Medulla oblongata (tissue), 1 donor: ENCODE data around the gene BRIX1.
"Not testable (repeated sequence)": the region's sequence is repeated elsewhere in the genome, so short reads cannot be mapped to it uniquely, and the experiment has no call there.

ENCODE experiments used
- DNase-seq: peaks from one replicate; pipeline ENCODE4 v3.0.0-alpha.2; 2015; ENCODE audit errors: extremely low spot score

The BRIX1 gene

DNA sequence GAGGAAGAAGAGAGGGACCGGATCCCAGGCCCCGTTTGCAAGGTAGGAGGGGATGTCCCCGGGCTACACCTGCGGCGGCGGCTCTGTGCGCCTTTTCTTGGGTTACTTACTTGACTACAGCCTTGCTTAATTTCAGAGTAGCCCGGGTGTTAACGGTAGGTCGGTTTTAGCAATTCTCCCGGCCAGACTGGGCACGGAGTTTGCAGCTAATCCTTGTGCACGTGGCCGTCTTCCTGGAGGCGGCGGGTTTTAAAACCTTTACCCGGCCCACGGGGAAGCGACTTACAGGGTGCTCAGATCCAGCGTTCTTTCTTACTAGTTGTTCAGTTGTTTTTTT is 313 bp downstream of the BRIX1 start:
- no peak for DNase-seq

DNA sequence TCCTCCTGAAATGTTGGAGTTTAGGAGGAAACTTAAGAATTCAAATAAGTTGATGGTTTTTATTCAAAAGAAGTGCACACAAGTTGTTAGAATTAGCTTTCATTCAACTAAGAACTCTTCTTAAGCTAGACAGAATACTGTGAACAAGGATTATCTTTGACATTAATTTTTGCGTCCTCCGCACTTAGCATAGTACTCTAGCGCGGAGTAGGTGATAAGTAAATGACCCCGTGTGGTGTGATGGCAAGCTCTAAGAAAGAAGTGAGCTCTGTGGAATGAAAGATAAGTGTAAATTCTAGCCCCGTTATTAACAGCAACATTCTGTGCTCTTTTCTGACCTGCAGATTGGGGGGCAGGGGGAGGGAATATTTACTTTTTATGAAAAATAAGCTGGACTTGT is 1.0 kb downstream of the BRIX1 start:
- no peak for DNase-seq

DNA sequence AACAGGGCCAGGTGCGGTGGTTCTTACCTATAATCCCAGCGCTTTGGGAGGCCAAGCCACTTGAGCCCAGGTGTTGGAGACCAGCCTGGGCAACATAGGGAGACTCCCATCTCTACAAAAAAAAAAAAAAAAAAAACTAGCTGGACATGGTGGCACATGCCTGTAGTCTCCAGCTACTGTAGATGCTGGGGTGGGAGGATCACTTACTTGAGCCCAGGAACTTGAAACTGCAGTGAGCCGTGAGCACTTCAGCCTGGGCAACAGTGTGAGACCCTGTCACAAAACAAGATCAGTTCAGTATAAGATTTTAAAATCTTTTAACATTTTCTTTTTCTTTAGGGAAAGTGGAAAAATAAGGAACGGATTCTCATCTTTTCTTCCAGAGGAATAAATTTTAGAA is 2.5 kb downstream of the BRIX1 start:
- DNase-seq, result no peak

DNA sequence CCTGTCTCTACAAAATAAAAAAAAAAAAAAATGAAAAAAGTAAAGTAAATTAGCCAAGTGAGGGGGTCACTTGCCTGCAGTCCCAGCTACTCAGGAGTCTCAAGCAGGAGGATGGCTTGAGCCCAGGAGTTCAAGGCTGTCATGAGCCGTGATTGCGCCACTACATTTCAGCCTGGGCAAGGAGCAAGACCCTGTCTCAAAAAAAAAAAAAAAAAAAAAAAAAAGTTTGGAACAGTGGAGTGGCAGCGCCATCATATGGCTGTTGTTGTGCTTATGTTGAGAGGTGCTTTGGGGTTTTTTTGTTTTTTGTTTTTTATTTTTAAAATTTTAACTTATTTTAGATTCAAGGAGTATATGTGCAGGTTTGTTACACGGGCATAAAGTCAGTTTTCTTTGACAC is 3.6 kb downstream of the BRIX1 start:
- DNase-seq, result no peak

DNA sequence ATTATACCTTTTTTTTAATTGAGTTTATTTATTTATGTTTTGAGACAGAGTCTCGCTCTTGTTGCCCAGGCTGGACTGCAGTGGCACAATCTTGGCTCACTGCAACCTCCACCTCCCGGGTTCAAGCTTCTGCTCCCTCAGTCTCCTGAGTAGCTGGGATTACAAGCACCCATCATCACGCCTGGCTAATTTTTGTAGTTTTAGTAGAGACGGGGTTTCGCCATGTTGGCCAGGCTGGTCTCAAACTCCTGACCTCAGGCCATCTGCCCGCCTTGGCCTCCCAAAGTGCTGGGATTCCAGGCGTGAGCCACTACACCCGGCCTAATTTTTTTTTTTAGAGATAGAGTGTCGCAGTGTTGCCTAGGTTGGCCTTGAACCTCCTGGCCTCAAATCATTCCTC is 7.7 kb downstream of the BRIX1 start:
- not testable (repeated sequence) for DNase-seq

DNA sequence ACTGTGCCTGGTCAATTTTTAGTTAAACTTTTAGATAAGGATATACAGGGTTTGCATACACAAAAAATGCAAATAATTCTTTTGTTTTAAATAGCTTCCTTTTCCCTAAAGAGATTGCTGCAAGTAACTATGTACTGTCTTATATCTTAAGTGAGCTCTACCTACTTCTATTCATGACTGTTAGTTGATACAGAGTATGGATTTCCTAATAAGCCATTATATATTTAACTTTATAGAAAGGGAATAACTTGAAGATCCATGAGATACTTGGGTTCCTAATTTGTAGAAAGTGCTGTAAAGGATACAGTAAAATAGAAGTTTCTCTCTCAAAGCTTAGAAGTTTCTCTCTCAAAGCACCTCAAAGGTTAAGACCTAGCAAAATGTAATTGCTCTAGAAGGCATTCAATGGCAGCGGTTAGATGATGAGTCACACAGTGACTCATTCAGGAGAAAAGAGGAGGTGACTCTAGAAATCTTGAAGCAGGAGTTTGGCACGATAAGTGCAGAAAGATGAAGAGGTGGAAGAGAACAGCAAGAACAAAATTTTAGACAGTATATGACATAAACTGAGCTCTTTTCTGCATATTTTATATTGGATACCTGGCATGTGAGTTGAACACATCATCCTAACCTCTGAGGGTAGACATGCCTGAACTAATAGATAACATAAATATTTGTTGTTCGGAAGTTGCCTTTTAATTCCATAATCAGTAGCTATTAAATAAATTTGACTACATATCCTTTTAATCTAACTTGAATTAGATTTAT is 8.4 kb downstream of the BRIX1 start:
- no peak for DNase-seq

DNA sequence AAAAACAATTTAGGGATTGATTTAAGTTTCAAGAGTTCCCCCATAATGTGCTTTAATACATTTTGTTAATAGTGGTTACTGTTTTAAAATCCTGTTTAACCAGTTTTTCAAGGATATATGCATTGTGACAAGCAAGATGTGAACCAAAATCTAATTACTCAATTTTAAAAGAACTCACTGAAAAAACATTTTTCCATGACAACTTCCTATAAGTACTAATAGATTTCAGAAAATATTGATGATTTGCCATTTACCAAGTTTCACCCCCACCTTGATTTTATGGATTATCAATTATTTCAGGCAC is 8.9 kb downstream of the BRIX1 start:
- no peak for DNase-seq

DNA sequence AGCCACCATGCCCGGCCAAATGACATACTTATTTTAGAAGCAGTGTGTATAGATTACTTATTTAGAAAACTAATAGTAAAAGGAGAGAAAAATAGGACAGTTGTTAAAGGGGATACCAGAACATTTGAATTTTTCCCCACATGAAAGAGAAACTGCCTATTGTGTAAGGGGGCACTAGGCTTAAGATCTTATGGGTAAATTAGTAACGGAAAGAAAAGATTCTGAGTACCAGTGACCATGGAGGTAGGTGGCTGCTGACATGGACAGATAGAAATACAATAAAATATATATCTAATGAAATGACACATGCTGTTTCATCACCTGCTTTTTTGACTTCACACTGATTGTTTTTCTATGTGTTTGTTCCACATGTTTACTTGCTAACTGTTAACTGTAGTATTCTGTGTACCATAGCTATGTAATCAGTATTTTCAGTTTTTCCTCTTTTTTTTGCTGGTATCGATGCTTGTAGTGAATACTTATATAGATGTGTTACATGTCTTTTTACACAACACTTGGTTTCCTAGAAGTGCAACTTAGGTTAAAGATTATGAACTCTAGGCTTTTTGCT is 10.9 kb downstream of the BRIX1 start:
- no peak for DNase-seq

DNA sequence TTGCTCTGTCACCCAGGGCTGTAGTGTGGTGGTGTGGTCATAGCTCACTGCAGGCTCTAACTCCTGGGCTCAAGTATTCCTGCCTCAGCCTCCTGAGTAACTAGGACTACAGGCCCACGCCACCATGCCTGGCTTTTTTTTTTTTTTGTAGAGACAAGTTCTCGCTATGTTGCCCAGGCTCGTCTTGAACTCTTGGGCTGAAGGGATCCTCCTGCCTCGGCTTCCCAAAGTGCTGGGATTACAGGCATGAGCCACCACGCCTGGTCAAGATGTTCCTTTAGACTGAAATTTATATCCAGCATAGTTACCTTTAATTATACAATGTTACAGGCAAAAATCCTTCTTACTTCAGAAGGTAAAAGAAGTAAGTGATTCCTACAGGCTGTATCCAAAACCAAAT is 12.3 kb downstream of the BRIX1 start:
- DNase-seq, result no peak

DNA sequence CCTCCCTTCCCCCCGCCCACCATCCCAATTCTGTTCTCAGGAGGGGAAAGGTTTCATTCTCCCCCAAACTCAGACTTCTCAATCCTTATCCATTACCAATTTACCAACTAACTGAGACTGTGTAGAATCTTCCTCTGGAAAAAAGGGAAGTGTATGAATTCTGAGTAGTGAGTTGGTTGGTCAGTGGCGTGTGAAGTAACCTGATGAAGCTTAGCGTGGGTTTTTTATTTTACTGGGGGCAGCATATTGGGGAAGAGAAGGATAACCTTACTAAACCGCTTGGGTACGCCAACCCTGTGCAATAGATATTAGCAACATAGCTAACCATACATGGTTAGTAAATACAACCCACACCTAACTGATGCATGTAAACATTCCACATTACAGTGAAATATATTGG is 12.8 kb downstream of the BRIX1 start:
- DNase-seq, result no peak

DNA sequence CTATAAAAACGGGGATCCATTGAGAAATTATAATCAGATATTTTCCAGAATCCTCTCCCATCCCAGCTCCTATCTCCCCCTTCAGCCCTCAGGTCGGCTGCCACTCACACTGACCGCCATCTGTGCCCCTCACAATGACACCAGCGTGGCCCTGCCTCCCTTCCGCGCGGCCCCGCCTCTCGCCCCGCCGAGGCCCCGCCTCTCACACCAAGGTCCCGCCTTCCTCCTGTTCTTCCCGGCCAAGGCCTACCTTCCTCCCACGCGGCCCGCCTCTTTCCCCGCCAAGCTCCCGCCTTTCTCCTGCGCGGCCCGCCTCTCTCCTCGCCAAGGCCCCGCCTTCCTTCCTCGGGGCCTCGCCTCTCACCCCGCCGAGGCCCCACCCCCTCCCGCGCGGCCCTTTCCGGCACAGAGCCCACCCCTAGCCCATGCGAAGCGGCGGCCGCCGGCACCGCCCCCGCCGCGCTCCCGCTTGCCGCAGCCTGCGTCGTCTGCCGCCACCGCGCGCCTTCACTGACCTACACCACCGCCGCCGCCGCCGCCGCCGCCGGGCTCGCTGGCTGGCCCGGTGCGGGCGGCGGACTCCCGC is 13.7 kb downstream of the BRIX1 start, which contains the start of gene DNAJC21:
Gene DNAJC21, plus strand, starts transcription at position 426 of the 586 bp plus-strand sequence. CDS start 261 bp downstream, outside the sequence.
- DNase-seq, result peak; percentile 99

DNA sequence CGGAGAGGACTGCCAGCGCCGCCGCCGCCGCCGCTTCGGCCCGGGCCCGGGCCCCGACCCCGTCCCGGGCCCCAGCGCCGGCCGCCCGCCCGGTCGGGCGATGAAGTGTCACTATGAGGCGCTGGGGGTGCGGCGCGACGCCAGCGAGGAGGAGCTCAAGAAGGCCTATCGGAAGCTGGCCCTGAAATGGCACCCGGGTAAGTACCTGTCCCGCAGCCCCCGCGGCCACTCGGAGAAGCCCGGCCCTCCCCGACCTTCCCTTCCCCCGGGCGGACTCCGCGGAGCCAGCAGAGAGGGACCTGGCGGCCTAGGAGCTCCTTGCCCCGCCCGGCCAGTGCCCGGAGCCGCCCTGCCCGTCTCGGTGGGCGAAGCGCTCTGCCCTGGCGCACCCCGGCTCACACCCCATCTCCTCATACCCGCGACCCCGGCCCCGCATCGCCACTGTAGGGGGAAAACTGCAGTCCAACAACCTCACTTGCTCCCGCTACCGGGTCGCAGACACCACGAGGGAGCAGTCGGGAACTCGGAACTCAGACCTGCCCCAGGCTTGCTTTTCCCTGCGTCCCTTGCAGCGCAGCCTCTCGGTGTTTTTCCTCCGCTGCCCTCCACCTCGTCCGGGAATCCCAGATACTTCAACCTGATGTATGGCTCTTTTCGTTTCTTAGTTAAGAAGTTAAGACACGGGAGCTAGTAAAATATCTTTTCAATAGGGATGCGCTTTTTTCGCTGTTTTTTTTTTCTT is 14.4 kb downstream of the BRIX1 start:
- DNase-seq, result peak; percentile 76

DNA sequence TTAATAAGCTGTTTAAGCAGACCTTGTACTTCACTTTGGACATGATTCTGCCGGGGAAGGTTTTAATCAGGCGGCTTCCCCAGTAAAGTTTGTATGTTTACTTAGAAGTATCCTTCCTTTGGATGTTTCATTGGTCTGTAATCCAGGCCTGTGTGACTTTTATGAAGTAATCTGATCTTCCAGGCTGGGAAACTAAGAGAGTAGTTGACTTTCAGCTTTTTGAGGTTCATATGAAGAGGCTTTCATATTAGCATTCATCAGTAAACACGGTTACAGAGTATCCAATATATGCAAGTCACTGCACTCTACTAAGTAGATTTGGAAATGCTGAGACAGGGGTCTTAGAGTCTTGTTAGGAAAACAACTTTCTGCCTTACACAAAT is 14.9 kb downstream of the BRIX1 start:
- DNase-seq, result peak; percentile 16

DNA sequence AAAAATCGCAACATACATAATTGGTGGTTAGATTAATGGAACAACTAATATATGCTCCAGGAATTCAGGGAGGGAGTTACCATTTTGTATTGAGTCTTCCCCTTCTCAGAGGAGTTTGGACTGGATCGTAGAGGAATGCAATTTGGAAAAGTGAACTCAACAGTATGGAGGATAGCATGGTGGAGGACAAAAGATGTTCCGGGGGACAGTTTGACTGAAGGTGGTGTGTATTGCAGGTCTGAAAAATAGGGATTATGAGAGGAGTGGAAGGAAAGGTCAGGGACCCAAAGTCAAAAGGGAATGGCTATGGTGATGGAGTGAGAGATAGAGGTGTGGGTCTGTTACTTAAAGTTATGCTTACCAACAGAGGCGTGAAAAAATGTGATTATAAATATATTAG is 15.4 kb downstream of the BRIX1 start:
- DNase-seq, result peak; percentile 10

DNA sequence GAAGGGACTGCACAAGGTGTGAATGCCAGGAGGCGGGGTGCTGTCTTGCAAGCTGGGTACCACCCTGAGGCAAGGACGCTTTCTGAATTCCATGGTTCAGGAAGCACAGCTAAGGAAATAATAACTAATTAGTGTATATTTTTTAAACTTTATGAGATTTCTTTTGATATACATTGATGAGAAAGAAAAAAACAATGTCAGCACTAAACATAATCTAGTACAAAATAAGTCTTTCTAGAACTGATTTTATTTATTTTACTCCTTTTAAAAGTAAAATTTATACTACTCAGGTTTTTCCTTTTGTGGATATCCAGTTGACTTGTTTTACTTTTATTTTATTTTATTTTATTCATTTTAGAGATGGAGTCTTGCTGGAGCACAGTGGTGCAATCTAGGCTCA is 17.4 kb downstream of the BRIX1 start:
- DNase-seq, result no peak

DNA sequence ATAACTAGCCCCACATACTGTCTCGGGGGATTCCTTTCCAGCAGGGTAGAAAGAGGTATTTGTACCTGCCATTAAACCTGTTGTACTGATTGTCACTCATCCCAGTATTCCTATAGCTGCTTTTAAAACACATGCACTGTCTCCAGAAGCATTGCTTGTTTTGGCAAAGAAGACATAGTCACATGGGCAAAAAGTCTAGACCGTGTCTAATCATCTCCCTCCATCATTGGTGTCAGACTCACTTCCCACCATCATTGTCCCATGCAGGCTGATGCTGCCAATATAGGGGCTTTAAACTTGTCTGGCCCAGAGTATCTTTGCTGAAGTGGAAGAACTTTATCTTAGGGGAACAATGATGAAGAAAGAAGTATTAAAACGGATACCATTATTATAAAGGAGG is 26.4 kb downstream of the BRIX1 start:
- no peak for DNase-seq

DNA sequence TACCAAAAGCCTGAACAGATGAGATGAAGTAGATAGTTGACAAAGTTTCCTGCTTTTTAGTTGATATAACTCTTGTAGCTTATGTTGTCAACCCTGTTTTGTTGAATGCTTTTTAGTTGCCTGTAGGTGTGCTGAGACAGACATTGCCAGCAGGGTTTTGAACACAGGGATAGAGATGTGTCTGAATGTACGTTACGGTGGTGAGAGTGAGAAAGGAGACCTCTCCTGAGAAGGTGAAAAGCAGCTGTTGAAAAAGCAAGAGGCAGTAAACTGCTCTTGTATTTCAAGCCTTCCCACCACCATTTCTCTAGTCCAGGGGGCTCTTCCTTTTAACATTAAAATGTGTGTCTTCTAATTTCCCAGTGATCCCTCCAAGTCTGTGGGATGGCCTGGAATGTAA is 28.5 kb downstream of the BRIX1 start:
- DNase-seq, result no peak

DNA sequence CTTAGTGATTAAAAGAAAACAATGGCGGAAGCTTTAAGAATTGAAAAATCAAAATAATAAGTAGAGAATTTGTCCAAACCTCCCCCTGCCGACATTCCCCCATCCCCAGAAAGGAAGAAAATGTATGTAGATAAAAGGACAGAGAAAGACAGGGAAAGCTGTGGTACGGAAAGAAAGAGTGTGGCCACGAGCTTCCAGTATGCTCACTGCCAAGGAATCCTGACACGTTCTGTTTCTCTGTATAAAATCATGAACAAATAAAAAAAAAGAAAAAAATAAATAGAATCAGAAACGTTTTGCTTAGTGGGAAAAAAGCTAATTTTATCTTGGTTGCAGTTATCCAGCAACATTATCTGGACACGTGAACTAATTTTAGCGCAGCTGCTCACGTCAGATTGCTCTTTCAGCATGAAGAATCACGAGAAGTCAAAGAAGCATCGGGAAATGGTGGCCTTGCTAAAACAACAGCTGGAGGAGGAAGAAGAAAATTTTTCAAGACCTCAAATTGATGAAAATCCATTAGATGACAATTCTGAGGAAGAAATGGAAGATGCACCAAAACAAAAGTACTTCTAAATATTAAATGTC is 29.0 kb downstream of the BRIX1 start:
- no peak for DNase-seq

DNA sequence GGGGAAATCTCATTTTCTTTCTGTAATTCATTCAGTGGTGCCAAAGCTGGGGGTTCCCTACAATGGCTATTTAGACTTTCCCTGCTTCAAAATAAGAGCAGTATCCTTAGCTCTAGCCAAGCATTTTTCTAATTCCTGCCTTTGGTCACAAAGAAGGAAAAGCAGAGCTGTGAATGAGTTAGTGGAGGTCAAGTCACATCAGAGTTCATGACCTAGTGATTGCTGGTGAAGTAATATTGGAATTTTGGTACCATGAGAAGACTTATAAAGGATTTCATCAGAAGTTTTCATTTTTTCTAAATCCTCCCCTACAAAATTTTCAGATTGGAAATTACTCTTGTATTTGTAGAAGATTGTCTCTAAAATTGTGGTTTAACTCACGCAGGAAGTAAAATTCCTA is 41.8 kb downstream of the BRIX1 start:
- no peak for DNase-seq

DNA sequence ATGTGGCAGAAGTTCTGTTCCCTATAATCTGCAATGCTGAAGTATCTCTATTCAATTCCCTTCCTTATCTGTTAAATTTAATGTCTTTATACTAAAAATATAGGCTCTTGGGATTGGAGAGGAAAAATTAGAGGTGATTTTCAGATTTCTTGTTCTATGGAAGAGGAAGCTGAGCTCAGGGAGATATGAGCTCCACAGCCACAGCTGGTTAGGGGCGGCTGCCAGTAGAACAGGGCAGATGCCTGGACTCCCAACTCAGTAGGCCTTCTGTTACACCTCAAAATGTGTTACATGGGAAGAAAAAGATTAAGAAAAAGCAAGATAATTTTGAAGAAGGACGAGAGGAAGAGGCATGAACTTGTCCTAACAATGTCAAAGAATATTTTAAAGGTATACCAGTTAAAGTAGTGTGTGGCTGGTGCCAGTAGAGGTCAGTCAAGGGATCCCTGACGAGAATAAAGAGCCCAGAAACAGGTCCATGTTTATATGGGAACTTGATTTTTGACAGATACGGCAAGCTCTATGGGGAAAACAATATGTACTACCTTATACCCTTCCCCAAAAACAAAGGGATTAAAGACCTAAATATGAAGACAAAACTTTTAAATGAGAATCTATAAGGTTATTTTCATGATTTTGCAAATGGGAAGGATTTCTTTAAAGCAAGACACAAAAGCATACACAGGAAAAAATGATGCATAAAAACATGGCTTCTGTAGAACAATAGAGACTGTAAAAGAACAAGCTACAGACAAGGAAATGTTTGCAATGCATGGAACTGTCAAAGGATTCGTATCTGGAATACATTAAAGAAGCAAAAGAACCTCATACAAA is 42.6 kb downstream of the BRIX1 start:
- peak; percentile 30 for DNase-seq

DNA sequence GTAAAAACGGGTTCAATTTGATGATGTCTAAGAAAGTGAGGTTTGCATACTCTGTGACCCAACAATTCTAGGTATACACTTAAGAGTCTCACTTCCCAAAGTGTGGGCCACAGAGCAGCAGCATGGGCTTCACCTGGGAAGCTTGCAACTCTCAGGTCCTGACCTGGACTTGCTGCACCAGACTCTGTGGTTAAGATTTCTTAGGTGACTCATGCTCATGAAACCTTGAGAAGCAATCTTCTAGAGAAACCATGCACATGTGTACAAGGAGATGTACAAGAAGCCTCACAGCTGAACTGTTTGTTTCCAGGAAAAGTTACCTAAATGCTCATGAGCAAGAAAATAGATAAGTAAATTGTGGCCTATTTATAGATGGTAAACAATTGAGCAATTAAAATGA is 43.8 kb downstream of the BRIX1 start:
- DNase-seq, result no peak

DNA sequence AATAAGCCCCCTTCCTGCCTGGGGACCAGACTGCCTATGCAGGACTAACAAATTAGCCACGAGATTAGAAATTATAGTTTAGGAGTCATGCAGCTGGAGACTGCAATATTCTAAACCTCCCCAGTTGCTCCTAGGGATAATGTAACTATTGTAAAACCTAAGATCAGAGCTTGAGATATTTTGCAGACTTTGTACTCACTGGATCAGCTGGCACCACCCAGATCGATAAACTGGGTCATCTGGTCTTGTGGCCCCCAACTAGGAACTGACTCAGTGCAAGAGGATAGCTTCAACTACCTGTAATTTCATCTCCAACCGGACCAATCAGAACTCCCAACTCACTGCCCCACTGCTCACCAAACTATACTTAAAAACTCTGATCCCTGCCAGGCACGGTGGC is 52.0 kb downstream of the BRIX1 start:
- no peak for DNase-seq
